Measurements from ENCODE around the gene DCLK2. TPM values are rescaled to one million over a fixed set of nuclear protein-coding genes. Genes with fewer than 3 reads are reported as not detected.

The DCLK2 gene
- total and polyA plus RNA-seq, 2 of the 13 experiments (the other 11 are each of a cell fraction or from before 2014, with no cell fraction given): not detected

DNA sequence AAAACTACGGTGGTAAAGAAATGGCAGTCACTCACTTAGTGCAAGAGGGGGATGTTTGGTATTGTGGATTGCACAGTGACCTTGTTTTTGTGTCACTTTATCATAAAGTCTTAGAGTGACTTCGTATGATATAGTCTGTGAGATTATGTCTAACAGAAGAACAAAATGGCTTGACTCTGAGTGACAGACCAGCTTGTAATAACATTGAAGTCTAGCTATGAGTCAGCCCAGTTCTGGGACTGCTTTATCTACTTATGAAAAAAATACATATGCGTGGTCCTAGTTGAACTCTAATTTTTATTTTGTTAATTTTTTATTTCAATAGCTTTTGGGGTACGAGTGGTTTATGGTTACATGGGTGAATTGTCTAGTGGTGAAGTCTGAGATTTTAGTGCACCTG is 20.0 kb downstream of the DCLK2 start (continued):
- TF ChIP-seq PRDM15 (CRISPR knock-in tag; IDR thresholded peaks at IDR 0.05): no peak
- TF ChIP-seq ZNF431 (CRISPR knock-in tag; IDR thresholded peaks at IDR 0.05; ENCODE audit: borderline replicate concordance, low read depth): no peak
- no peak for TF ChIP-seq ZBTB8A (CRISPR knock-in tag; IDR thresholded peaks at IDR 0.05; ENCODE audit: borderline replicate concordance, low read depth)

DNA sequence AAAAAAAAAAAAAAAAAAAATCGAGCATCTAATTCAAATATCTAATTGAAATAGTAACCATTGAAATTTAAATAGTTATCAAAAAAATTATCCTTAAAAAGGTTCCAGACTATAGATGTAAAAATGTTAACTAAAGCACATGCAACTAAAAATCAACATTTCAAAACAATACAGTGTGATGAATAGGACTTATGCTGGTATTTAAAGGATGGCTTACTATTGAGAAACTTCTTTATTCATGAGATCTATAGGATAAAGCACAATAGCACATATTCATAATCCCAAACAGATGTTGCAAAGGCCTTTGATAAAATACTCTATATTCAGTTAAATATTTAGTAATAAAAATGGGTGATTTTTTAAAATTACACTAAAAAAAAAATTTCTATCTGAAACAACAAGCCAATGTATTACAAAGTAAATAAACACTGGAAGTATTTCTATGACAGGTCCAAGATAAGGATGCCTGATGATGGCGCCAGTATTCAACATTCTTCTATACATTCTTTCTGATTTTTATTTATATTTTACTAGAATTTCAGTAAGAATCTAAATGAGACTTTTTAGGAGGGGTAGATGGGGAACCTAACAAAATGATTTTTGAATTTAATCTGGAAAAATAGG is 26.3 kb downstream of the DCLK2 start:
- Histone ChIP-seq H3K9me3 (ENCODE audit: low read length) (no peaks in the 10 kb centered on the region), H3K27me3 (ENCODE audit: control insufficient read depth in 1 of 2, insufficient read depth in 2 of 2, low read length in 2 of 2) (no peaks in the 10 kb centered on the region; a peak in 1 of 5 replicates), H3K79me2 (ENCODE audit: insufficient read depth, low read length) (no peaks in the 10 kb centered on the region), H3K9ac (ENCODE audit: insufficient read depth, low read depth, low read length) (no peak overlapping the region), H3K4me1 (ENCODE audit: insufficient read depth, low read length) (no peaks in the 10 kb centered on the region), H3K4me3 (replicated peaks in 1 of 3; ENCODE audit: insufficient read depth in 1 of 3, low read depth in 2 of 3, low read length in 3 of 3) (no peak overlapping the region), H2AFZ (ENCODE audit: low read length) (no peak overlapping the region), H3K4me2 (ENCODE audit: low read depth, low read length) (no peak overlapping the region), H4K20me1 (ENCODE audit: insufficient read depth, low read length) (no peaks in the 10 kb centered on the region), H3K27ac (ENCODE audit: extremely low read length, insufficient read depth, low read length) (no peak overlapping the region), H3K36me3 (replicated peaks in 1 of 2; ENCODE audit: control insufficient read depth in 1 of 2, insufficient read depth in 2 of 2, low read length in 2 of 2) (no peaks in the 10 kb centered on the region)
- POLR2A ChIA-PET: no interaction called here
- FAIRE-seq (no peak), DNase-seq (ENCODE audit: low spot score) (no peak), ATAC-seq (no peak)
- TF ChIP-seq SETDB1 (CRISPR knock-in tag; IDR thresholded peaks at IDR 0.05; ENCODE audit: borderline replicate concordance) (no peak), ZNF207 (IDR thresholded peaks at IDR 0.05; ENCODE audit: borderline replicate concordance) (no peak), NPAS2 (CRISPR knock-in tag; IDR thresholded peaks at IDR 0.05; ENCODE audit: borderline replicate concordance) (no peak), ZNF773 (CRISPR knock-in tag; IDR thresholded peaks at IDR 0.05; ENCODE audit: borderline replicate concordance) (no peak), ZBTB8A (CRISPR knock-in tag; IDR thresholded peaks at IDR 0.05; ENCODE audit: borderline replicate concordance, low read depth) (no peak), KMT2B (CRISPR knock-in tag; IDR thresholded peaks at IDR 0.05) (no peak), MEF2D (CRISPR knock-in tag; IDR thresholded peaks at IDR 0.05) (no peak), SNAPC4 (CRISPR knock-in tag; IDR thresholded peaks at IDR 0.05) (no peak)
- in situ Hi-C loops (cut with HindIII; ENCODE audit: extremely low pct_ligation_motif_present, low pct_unique_long_range_greater_than_20kb) (no loop called here), intact Hi-C loops (cut with micrococcal nuclease; ENCODE audit: unreplicated experiment) (no loop called here)
- no TSS peak for BruUV-seq (replicated peaks)
- CTCF ChIA-PET (ENCODE audit: low intra/inter-chr PET ratio, low total read pairs): no interaction called here
- WGBS (ENCODE audit: low lambda C conversion rate): 15% methylated on average over 2 of the region's 2 CpGs
